Measurements from ENCODE around the gene SLC15A4. TPM values are rescaled to one million over a fixed set of nuclear protein-coding genes. Genes with fewer than 3 reads are reported as not detected.

The SLC15A4 gene
- total RNA-seq, 1 experiment from 2014 or later, result 20.6 TPM

DNA sequence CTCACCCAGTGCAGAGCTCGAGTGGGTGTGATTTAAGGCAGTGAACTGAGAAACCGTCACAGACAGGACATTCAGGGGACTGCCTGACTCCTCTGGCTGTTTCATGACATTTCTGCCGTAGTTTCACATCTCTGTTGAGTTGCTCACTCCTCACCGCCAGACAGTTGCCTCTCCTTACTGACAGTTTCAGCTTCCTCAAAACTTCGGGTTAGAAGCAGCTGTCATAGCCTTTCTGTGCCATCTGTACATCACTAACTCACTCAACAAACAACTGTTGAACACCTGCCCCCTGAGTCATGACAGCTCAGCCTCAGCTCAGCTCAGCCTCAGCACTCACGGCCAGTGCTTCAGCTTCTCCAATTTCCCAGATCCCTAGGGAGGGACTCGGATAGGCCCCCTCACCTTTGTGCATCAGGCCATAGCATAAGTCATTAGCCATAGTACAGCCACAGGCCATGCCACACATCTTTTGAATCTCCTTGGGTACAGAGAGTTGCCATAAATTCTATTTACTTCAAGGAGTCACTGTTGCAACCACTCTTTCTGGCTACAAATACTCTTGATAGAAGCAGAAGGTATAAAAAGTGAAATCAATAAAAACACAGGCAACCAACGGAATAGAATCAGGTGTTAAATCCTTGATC is 6.2 kb upstream of the SLC15A4 start:
- RAD21 ChIA-PET (ENCODE audit: low non-redundant PET in 1 of 2, low total read pairs in 2 of 2, uncharacterized antibody in 2 of 2, unreplicated experiment in 2 of 2), result no interaction called here
- no peaks in the 10 kb centered on the region for H3K79me2 ChIP-seq (ENCODE audit: insufficient read depth, low read length)
- intact Hi-C loops (cut with micrococcal nuclease), result no loop called here
- no peaks in the 10 kb centered on the region for H3K9me2 ChIP-seq (ENCODE audit: insufficient read depth)
- no peaks in the 10 kb centered on the region for H3K36me3 ChIP-seq (ENCODE audit: control insufficient read depth in 1 of 2, insufficient read depth in 2 of 2, low read length in 2 of 2)
- DNase-seq (ENCODE audit: low read depth, low spot score) (no peak), ATAC-seq (no peak)
- H3K9ac ChIP-seq (ENCODE audit: low read length), result no peak overlapping the region
- no peak overlapping the region for H3K4me2 ChIP-seq (ENCODE audit: low read length)
- H3K4me3 ChIP-seq (replicated peaks in 1 of 2; ENCODE audit: low read depth in 1 of 2, low read length in 2 of 2), result no peak overlapping the region
- no TSS peak for BruUV-seq (replicated peaks)
- no peaks in the 10 kb centered on the region for H3K27me3 ChIP-seq (ENCODE audit: insufficient read depth, low read length)
- no peak overlapping the region for H2AFZ ChIP-seq (ENCODE audit: low read depth, low read length, poor library complexity, severe bottlenecking)
- no peaks in the 10 kb centered on the region for H4K20me1 ChIP-seq (ENCODE audit: insufficient read depth)
- H3K4me1 ChIP-seq (ENCODE audit: control insufficient read depth in 1 of 2, insufficient read depth in 2 of 2, low read length in 2 of 2), result peaks cover 0 to under 1% of the 10 kb centered on the region in 2 experiments; a peak in 2 of 4 replicates
- TF ChIP-seq, protein P1, sequence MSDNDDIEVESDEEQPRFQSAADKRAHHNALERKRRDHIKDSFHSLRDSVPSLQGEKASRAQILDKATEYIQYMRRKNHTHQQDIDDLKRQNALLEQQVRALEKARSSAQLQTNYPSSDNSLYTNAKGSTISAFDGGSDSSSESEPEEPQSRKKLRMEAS (IDR thresholded peaks at IDR 0.05), result no peak
- TF ChIP-seq, protein P2, sequence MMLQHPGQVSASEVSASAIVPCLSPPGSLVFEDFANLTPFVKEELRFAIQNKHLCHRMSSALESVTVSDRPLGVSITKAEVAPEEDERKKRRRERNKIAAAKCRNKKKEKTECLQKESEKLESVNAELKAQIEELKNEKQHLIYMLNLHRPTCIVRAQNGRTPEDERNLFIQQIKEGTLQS (IDR thresholded peaks at IDR 0.05), result no peak
- TF ChIP-seq FOSL1 (IDR thresholded peaks at IDR 0.05; ENCODE audit: low read depth) (no peak), SRF (IDR thresholded peaks at IDR 0.05; ENCODE audit: low read depth) (no peak), POLR2A (IDR thresholded peaks at IDR 0.05; ENCODE audit: borderline replicate concordance, extremely low read depth, insufficient read depth, insufficient read length) (no peak), POLR2AphosphoS5 (IDR thresholded peaks at IDR 0.05; ENCODE audit: low read depth, low read length) (no peak), EGR1 (IDR thresholded peaks at IDR 0.05; ENCODE audit: low read depth) (no peak), CBX3 (IDR thresholded peaks at IDR 0.05; ENCODE audit: low read depth) (no peak)
- POLR2A ChIA-PET, result no interaction called here
- H3K9me3 ChIP-seq (ENCODE audit: control insufficient read depth in 1 of 2, insufficient read depth in 1 of 2, low read depth in 1 of 2, low read length in 2 of 2), result no peaks in the 10 kb centered on the region
- CTCF ChIA-PET, result no interaction called here
- no peak overlapping the region for H3K27ac ChIP-seq (ENCODE audit: low read depth, low read length)

DNA sequence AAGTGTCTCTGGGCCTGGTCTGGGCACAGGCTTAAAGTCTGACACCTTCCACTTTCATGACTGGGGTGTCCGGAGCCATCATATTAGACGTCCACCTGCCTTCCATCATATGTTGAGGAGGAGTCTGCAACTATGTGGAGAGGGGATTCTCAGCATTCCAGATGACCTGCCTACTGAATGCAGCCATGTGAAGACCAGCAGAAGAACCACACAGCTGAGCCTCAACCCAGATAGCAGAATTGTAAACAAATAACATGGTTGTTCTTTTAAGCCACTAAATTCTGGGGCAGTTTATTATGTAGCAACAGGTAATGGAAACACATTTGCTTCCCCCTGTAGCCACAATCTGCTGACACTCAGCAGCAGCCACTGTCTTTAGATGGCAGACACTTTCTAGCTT is 4.0 kb upstream of the SLC15A4 start:
- ChIA-PET RAD21 (ENCODE audit: low non-redundant PET in 1 of 2, low total read pairs in 2 of 2, uncharacterized antibody in 2 of 2, unreplicated experiment in 2 of 2) (no interaction called here), CTCF (no interaction called here), POLR2A (no interaction called here)
- TF ChIP-seq EGR1 (IDR thresholded peaks at IDR 0.05; ENCODE audit: low read depth), result no peak
- TF ChIP-seq SIN3A (IDR thresholded peaks at IDR 0.05; ENCODE audit: low read depth), result no peak
- no peak for TF ChIP-seq JUND (IDR thresholded peaks at IDR 0.05)
- TF ChIP-seq CBX3 (IDR thresholded peaks at IDR 0.05; ENCODE audit: low read depth), result no peak
- TF ChIP-seq, protein P3, sequence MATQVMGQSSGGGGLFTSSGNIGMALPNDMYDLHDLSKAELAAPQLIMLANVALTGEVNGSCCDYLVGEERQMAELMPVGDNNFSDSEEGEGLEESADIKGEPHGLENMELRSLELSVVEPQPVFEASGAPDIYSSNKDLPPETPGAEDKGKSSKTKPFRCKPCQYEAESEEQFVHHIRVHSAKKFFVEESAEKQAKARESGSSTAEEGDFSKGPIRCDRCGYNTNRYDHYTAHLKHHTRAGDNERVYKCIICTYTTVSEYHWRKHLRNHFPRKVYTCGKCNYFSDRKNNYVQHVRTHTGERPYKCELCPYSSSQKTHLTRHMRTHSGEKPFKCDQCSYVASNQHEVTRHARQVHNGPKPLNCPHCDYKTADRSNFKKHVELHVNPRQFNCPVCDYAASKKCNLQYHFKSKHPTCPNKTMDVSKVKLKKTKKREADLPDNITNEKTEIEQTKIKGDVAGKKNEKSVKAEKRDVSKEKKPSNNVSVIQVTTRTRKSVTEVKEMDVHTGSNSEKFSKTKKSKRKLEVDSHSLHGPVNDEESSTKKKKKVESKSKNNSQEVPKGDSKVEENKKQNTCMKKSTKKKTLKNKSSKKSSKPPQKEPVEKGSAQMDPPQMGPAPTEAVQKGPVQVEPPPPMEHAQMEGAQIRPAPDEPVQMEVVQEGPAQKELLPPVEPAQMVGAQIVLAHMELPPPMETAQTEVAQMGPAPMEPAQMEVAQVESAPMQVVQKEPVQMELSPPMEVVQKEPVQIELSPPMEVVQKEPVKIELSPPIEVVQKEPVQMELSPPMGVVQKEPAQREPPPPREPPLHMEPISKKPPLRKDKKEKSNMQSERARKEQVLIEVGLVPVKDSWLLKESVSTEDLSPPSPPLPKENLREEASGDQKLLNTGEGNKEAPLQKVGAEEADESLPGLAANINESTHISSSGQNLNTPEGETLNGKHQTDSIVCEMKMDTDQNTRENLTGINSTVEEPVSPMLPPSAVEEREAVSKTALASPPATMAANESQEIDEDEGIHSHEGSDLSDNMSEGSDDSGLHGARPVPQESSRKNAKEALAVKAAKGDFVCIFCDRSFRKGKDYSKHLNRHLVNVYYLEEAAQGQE (IDR thresholded peaks at IDR 0.05; ENCODE audit: low read depth), result no peak
- TF ChIP-seq, protein P4, sequence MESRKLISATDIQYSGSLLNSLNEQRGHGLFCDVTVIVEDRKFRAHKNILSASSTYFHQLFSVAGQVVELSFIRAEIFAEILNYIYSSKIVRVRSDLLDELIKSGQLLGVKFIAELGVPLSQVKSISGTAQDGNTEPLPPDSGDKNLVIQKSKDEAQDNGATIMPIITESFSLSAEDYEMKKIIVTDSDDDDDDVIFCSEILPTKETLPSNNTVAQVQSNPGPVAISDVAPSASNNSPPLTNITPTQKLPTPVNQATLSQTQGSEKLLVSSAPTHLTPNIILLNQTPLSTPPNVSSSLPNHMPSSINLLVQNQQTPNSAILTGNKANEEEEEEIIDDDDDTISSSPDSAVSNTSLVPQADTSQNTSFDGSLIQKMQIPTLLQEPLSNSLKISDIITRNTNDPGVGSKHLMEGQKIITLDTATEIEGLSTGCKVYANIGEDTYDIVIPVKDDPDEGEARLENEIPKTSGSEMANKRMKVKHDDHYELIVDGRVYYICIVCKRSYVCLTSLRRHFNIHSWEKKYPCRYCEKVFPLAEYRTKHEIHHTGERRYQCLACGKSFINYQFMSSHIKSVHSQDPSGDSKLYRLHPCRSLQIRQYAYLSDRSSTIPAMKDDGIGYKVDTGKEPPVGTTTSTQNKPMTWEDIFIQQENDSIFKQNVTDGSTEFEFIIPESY (IDR thresholded peaks at IDR 0.05; ENCODE audit: extremely low read depth, insufficient replicate concordance, low read length), result no peak
- TF ChIP-seq ZFX (IDR thresholded peaks at IDR 0.05), result no peak
- no peak for TF ChIP-seq FOSL1 (IDR thresholded peaks at IDR 0.05; ENCODE audit: low read depth)
- no peak for TF ChIP-seq POLR2A (IDR thresholded peaks at IDR 0.05; ENCODE audit: borderline replicate concordance, extremely low read depth, insufficient read depth, insufficient read length)
- TF ChIP-seq, protein P2 (IDR thresholded peaks at IDR 0.05), result no peak
- ATAC-seq, result no peak
- Histone ChIP-seq H3K27ac (ENCODE audit: low read depth, low read length) (no peak overlapping the region), H3K79me2 (ENCODE audit: insufficient read depth, low read length) (peaks cover 7% of the 10 kb centered on the region), H3K9me2 (ENCODE audit: insufficient read depth) (no peaks in the 10 kb centered on the region), H3K9me3 (ENCODE audit: control insufficient read depth in 1 of 2, insufficient read depth in 1 of 2, low read depth in 1 of 2, low read length in 2 of 2) (no peaks in the 10 kb centered on the region), H3K4me2 (ENCODE audit: low read length) (no peak overlapping the region), H3K9ac (ENCODE audit: low read length) (no peak overlapping the region), H3K27me3 (ENCODE audit: insufficient read depth, low read length) (no peaks in the 10 kb centered on the region), H2AFZ (ENCODE audit: low read depth, low read length, poor library complexity, severe bottlenecking) (no peak overlapping the region), H3K36me3 (ENCODE audit: control insufficient read depth in 1 of 2, insufficient read depth in 2 of 2, low read length in 2 of 2) (no peaks in the 10 kb centered on the region), H3K4me1 (ENCODE audit: control insufficient read depth in 1 of 2, insufficient read depth in 2 of 2, low read length in 2 of 2) (peaks cover 0 to 6% of the 10 kb centered on the region in 2 experiments; a peak in 2 of 4 replicates), H3K4me3 (replicated peaks in 1 of 2; ENCODE audit: low read depth in 1 of 2, low read length in 2 of 2) (no peak overlapping the region), H4K20me1 (ENCODE audit: insufficient read depth) (no peaks in the 10 kb centered on the region)
- DNase-seq (ENCODE audit: low read depth, low spot score), result no peak
- intact Hi-C loops (cut with micrococcal nuclease), result no loop called here
- BruUV-seq (replicated peaks), result no TSS peak
